GM12892 (cell line): ENCODE measurements around the gene CTDNEP1.

ENCODE experiments used
- POLR2A ChIP-seq: IDR thresholded peaks from 2 replicates; pipeline ENCODE4 v1.6.1; 2011; ENCODE audit warnings: low read depth, low read length, control low read depth
- TAF1 ChIP-seq: IDR thresholded peaks from 2 replicates; pipeline ENCODE4 v1.6.1; 2011; ENCODE audit warnings: low read depth, mild to moderate bottlenecking, control low read depth, low read length, borderline replicate concordance

- TF ChIP-seq POLR2A (no peak), TAF1 (no peak)
Observed at GRCh38 chr17:7293159-7293558, 41.6 kb upstream of the CTDNEP1 start.
